HepG2 (cell line): ENCODE data around the gene PRKCSH.

ENCODE experiments used
- ATF2 ChIP-seq: sonication (generic); formaldehyde crosslinking; IDR thresholded peaks from 2 replicates; pipeline ENCODE4 v1.4.0; 2020; ENCODE audit warnings: missing genetic modification reagents
- CEBPZ ChIP-seq: IDR thresholded peaks from 2 replicates; pipeline ENCODE4 v1.6.1; 2012; ENCODE audit warnings: low read length, improper control_type of control experiment
- CSRNP2 ChIP-seq: sonication (generic); formaldehyde crosslinking; conservative IDR thresholded peaks from 2 replicates; pipeline ENCODE4 v1.8.0; 2022; ENCODE audit warnings: low read depth, missing genetic modification reagents
- CTCF ChIP-seq: sonication (generic); formaldehyde crosslinking; IDR thresholded peaks from 2 replicates; pipeline ENCODE4 v1.5.0; 2020; ENCODE audit warnings: mild to moderate bottlenecking, missing genetic modification reagents, moderate library complexity
- EHMT2 ChIP-seq: fragments of 200-600 bp; sonication (generic); IDR thresholded peaks from 2 replicates; pipeline ENCODE4 v1.7.0; 2017; ENCODE audit warnings: antibody characterized with exemption, low read depth, low read length, borderline replicate concordance
- JUND ChIP-seq: sonication (generic); formaldehyde crosslinking; IDR thresholded peaks from 2 replicates; pipeline ENCODE4 v1.8.0; 2022; ENCODE audit warnings: mild to moderate bottlenecking, missing genetic modification reagents
- NKX3-1 ChIP-seq: sonication (generic); formaldehyde crosslinking; IDR thresholded peaks from 2 replicates; pipeline ENCODE4 v1.5.0; 2020; ENCODE audit warnings: missing genetic modification reagents
- RBM22 ChIP-seq: fragments of 200-400 bp; formaldehyde crosslinking; optimal IDR thresholded peaks from 2 replicates; pipeline ENCODE3; 2017; ENCODE audit warnings: mild to moderate bottlenecking, low read length, moderate library complexity
- RNF2 ChIP-seq: fragments of 450-650 bp; conservative IDR thresholded peaks from 2 replicates; pipeline ENCODE4 v1.6.1; 2016; ENCODE audit warnings: low read depth
- SMC3 ChIP-seq: IDR thresholded peaks from 2 replicates; pipeline ENCODE4 v1.6.1; 2011; ENCODE audit warnings: low read length, improper control_type of control experiment
- ZNF280D ChIP-seq: sonication (generic); formaldehyde crosslinking; IDR thresholded peaks from 2 replicates; pipeline ENCODE4 v1.5.1; 2020; ENCODE audit warnings: mild to moderate bottlenecking, missing genetic modification reagents
- ZSCAN29 ChIP-seq: sonication (generic); formaldehyde crosslinking; conservative IDR thresholded peaks from 2 replicates; pipeline ENCODE4 v1.4.0; 2020; ENCODE audit warnings: mild to moderate bottlenecking, missing genetic modification reagents

- no peak for TF ChIP-seq ZNF280D (CRISPR knock-in tag)
- no peak for TF ChIP-seq SMC3
- TF ChIP-seq JUND (CRISPR knock-in tag): no peak
- TF ChIP-seq RBM22: no peak
- TF ChIP-seq EHMT2: no peak
- TF ChIP-seq RNF2: no peak
- no peak for TF ChIP-seq CSRNP2 (CRISPR knock-in tag)
- TF ChIP-seq CEBPZ: no peak
- TF ChIP-seq CTCF (CRISPR knock-in tag): no peak
- no peak for TF ChIP-seq ZSCAN29 (CRISPR knock-in tag)
- no peak for TF ChIP-seq NKX3-1
- TF ChIP-seq ATF2: no peak
Measured at GRCh38 chr19:11414544-11414943, 20.9 kb upstream of the PRKCSH start.
